Spleen (tissue), 7 donors: ENCODE data around the gene CASP2.

Source experiments
- POLR2A ChIP-seq, 3 donors: fragments of 450-650 bp; IDR thresholded peaks; one replicate each; pipeline ENCODE4 v1.5.1; 2017; ENCODE audit warnings: antibody characterized with exemption in 3 of 3, mild to moderate bottlenecking in 1 of 3
- POLR2AphosphoS5 ChIP-seq, 3 donors: sonication (generic); formaldehyde crosslinking; IDR thresholded peaks; one replicate each; pipeline ENCODE4 v1.5.1; 2017; ENCODE audit warnings: antibody characterized with exemption in 3 of 3
- TF ChIP-seq, protein P1 (sequence below), 11 experiments: fragments of 200-600 bp in 7 of 11; fragments of 450-650 bp in 4 of 11; sonication (generic) in 4 of 11; IDR thresholded peaks in 8 of 11; conservative IDR thresholded peaks in 3 of 11; 1 replicate in 7 of 11; 2 replicates in 4 of 11; pipeline versions ENCODE4 v1.4.0 to v1.8.0; 2016 to 2021; ENCODE audit warnings: antibody characterized with exemption in 11 of 11, inconsistent platforms in 4 of 11, mild to moderate bottlenecking in 1 of 11
- donor health status: DM: no; HTN: no; CAD: no; lungs with moderate emphysema.
- donor health status: DM: no; HTN: no; CAD: no.
- donor health status: DM: no; HTN: no; CAD: no.

DNA sequence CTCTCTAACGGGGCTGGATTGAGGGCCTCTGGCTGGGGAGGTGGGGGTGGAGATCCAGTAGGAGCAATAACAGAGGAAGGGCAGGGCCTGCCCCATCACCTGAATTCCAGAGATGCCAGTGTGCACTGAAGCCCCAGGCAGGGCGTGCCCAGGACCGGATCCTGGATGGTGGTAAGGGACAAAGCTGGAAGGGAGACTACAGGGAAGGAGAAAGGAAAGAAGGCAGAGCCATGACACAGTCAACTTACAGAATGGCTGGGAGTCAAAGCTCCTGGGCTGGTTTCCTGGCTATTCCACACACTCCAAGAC is 2.7 kb upstream of the CASP2 start:
- TF ChIP-seq POLR2A (IDR thresholded peaks at IDR 0.05): no peak
- no peak for TF ChIP-seq POLR2AphosphoS5 (IDR thresholded peaks at IDR 0.05)
- TF ChIP-seq, protein P1, sequence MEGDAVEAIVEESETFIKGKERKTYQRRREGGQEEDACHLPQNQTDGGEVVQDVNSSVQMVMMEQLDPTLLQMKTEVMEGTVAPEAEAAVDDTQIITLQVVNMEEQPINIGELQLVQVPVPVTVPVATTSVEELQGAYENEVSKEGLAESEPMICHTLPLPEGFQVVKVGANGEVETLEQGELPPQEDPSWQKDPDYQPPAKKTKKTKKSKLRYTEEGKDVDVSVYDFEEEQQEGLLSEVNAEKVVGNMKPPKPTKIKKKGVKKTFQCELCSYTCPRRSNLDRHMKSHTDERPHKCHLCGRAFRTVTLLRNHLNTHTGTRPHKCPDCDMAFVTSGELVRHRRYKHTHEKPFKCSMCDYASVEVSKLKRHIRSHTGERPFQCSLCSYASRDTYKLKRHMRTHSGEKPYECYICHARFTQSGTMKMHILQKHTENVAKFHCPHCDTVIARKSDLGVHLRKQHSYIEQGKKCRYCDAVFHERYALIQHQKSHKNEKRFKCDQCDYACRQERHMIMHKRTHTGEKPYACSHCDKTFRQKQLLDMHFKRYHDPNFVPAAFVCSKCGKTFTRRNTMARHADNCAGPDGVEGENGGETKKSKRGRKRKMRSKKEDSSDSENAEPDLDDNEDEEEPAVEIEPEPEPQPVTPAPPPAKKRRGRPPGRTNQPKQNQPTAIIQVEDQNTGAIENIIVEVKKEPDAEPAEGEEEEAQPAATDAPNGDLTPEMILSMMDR (IDR thresholded peaks at IDR 0.05 in 8 of 11, conservative IDR thresholded peaks at IDR 0.05 in 3 of 11): no peak
